ENCODE data around the gene PTPRN2. TPM values are rescaled to one million over a fixed set of nuclear protein-coding genes. Genes with fewer than 3 reads are reported as not detected.

Gene PTPRN2
- polyA plus RNA-seq, 3 donors from 2014 or later = 1.9 to 3.7 (median 2.2) TPM

DNA sequence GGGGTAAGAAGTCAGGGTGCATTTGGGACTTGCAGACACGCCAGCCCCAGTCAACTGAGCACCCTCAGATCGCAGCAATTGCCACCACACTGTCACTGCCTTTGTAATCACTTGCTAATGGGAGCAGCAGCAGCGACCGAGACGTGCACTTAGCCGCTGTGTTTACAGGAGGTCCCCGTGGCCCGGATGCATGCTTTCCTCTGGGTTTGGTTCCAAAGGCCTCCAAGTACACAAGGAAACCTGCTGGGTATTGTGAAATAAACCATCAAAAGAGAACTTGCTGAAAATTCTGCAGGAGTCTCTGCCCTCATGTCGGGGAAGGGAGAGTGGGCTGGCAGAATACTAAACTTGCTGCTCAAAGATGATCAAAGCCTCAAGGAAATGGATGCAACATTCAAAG lies 909.1 kb downstream of the PTPRN2 start:
- DNase-seq = no peak
- H3K36me3 Mint-ChIP-seq = no peaks in the 10 kb centered on the region
- H3K4me3 Mint-ChIP-seq = no peak overlapping the region
- peaks cover 10 to 27% (median 20%) of the 10 kb centered on the region in 3 donors for H3K27me3 Mint-ChIP-seq (ENCODE audit: low read depth in 3 of 3)
- H3K9me3 Mint-ChIP-seq = no peaks in the 10 kb centered on the region
- no peak overlapping the region for H3K27ac Mint-ChIP-seq
- H3K4me1 Mint-ChIP-seq = no peaks in the 10 kb centered on the region

- Mint-ChIP-seq H3K27me3 (ENCODE audit: low read depth in 3 of 3) (peaks cover 6 to 20% (median 13%) of the 10 kb centered on the region in 3 donors), H3K4me3 (no peak overlapping the region), H3K9me3 (no peaks in the 10 kb centered on the region), H3K4me1 (no peaks in the 10 kb centered on the region), H3K36me3 (no peaks in the 10 kb centered on the region), H3K27ac (no peak overlapping the region)
- DNase-seq = no peak
Observed at GRCh38 chr7:157676456-157677255, 911.0 kb downstream of the PTPRN2 start.

- no peak for DNase-seq
- H3K4me3 Mint-ChIP-seq = no peak overlapping the region
- no peak overlapping the region for H3K27ac Mint-ChIP-seq
Observed at GRCh38 chr7:157676001-157676400, 911.6 kb downstream of the PTPRN2 start.

GRCh38 chr7:157675427-157675927 lies 912.1 kb downstream of the PTPRN2 start:
- Mint-ChIP-seq H3K27me3 (ENCODE audit: low read depth in 3 of 3) (peaks cover 4 to 11% (median 11%) of the 10 kb centered on the region in 3 donors), H3K9me3 (no peaks in the 10 kb centered on the region), H3K4me1 (no peaks in the 10 kb centered on the region), H3K27ac (no peak overlapping the region), H3K36me3 (no peaks in the 10 kb centered on the region), H3K4me3 (no peak overlapping the region)
- DNase-seq = no peak

More at GRCh38 chr7:157676001-157676400, 911.6 kb downstream of the PTPRN2 start:
- no peaks in the 10 kb centered on the region for H3K4me1 Mint-ChIP-seq
- H3K36me3 Mint-ChIP-seq = no peaks in the 10 kb centered on the region
- H3K9me3 Mint-ChIP-seq = no peaks in the 10 kb centered on the region
- peaks cover 6 to 17% (median 13%) of the 10 kb centered on the region in 3 donors for H3K27me3 Mint-ChIP-seq (ENCODE audit: low read depth in 3 of 3)

DNA sequence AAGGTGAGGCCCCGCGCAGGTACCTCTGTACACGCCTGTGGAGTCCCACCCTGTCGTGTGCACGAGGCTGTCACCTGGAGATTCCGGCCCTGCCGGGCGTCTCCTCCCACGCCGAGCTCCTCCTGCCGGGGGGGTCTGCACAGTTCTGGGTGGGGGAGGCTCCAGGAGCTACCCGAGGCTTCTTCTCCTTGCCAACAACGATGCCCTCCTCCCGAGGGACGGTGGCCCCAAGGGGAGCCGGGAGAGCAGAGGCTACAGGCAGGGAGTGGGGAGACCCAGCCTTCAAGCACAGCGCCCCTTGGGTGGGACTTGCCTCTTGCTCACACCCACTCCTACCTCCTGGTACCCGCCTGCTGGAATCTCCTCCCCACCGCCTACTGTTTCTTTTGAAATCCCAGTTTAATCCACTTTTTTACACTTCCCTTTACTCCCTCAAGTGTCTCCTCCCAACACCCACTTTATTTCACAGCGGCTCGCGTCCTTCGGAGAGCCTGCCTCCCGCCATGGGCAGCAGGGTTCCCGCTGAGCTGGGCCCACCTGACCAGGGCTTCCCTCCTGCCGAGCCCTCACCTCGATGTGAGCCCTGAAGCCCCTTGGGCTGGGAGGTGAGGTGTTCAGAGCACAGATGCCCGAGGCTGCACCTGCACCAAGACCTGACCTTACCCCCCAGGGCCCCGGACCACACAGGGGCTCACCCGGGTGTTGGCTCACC lies 912.8 kb downstream of the PTPRN2 start:
- no peak for DNase-seq
- Mint-ChIP-seq H3K4me1 (no peaks in the 10 kb centered on the region), H3K36me3 (no peaks in the 10 kb centered on the region), H3K27ac (no peak overlapping the region), H3K27me3 (ENCODE audit: low read depth in 3 of 3) (peaks cover 2 to 11% (median 9%) of the 10 kb centered on the region in 3 donors), H3K4me3 (no peak overlapping the region), H3K9me3 (no peaks in the 10 kb centered on the region)

DNA sequence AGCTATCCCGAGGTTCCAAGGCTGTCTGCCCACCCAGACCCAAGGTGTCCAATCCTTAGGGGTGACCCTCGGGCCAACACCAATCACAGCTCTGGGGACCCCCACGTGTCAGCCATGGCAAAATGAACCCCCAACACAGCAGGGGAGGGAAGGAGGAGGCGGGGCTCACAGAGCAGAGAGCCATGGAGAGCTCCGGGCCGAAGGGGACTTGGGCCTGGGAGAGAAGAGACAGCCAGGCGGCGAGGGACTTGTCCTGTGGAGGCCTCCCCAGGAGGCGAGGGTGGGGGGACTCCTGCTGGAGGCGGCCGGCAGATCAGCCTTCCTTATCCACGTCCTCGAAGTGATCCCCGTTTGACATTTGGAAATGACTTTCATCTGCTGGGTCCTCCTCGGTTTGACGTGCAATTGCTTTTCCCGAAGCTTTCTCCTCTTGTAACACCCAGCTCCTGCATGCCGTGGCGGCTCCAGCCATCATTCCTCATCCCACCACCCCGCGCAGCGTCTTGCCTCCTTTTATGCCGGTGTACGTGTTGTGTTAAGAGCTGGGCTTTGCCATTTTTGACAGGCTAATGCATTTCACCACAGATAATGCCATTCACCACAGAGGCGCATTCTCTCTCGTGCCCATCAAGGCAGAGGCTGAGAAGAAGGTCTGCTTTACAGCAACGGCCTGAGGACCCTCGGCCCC lies 913.5 kb downstream of the PTPRN2 start:
- no peaks in the 10 kb centered on the region for H3K9me3 Mint-ChIP-seq
- H3K27ac Mint-ChIP-seq = no peak overlapping the region
- H3K4me1 Mint-ChIP-seq = no peaks in the 10 kb centered on the region
- H3K4me3 Mint-ChIP-seq = no peak overlapping the region
- DNase-seq = no peak
- H3K36me3 Mint-ChIP-seq = no peaks in the 10 kb centered on the region
- peaks cover 2 to 11% (median 9%) of the 10 kb centered on the region in 3 donors for H3K27me3 Mint-ChIP-seq (ENCODE audit: low read depth in 3 of 3)

GRCh38 chr7:157673573-157673972 lies 914.0 kb downstream of the PTPRN2 start:
- no peaks in the 10 kb centered on the region for H3K36me3 Mint-ChIP-seq
- DNase-seq = no peak
- H3K27me3 Mint-ChIP-seq (ENCODE audit: low read depth in 3 of 3) = peaks cover 2 to 9% (median 9%) of the 10 kb centered on the region in 3 donors
- no peak overlapping the region for H3K27ac Mint-ChIP-seq
- H3K4me3 Mint-ChIP-seq = no peak overlapping the region
- no peaks in the 10 kb centered on the region for H3K9me3 Mint-ChIP-seq
- H3K4me1 Mint-ChIP-seq = no peaks in the 10 kb centered on the region

GRCh38 chr7:157671358-157672255 lies 916.0 kb downstream of the PTPRN2 start:
- Mint-ChIP-seq H3K4me3 (no peak overlapping the region), H3K36me3 (no peaks in the 10 kb centered on the region), H3K9me3 (no peaks in the 10 kb centered on the region), H3K4me1 (peaks cover 0 to 1% of the 10 kb centered on the region in 2 donors), H3K27me3 (ENCODE audit: low read depth in 3 of 3) (peaks cover 0 to 8% (median 4%) of the 10 kb centered on the region in 3 donors), H3K27ac (no peak overlapping the region)
- DNase-seq = no peak

DNA sequence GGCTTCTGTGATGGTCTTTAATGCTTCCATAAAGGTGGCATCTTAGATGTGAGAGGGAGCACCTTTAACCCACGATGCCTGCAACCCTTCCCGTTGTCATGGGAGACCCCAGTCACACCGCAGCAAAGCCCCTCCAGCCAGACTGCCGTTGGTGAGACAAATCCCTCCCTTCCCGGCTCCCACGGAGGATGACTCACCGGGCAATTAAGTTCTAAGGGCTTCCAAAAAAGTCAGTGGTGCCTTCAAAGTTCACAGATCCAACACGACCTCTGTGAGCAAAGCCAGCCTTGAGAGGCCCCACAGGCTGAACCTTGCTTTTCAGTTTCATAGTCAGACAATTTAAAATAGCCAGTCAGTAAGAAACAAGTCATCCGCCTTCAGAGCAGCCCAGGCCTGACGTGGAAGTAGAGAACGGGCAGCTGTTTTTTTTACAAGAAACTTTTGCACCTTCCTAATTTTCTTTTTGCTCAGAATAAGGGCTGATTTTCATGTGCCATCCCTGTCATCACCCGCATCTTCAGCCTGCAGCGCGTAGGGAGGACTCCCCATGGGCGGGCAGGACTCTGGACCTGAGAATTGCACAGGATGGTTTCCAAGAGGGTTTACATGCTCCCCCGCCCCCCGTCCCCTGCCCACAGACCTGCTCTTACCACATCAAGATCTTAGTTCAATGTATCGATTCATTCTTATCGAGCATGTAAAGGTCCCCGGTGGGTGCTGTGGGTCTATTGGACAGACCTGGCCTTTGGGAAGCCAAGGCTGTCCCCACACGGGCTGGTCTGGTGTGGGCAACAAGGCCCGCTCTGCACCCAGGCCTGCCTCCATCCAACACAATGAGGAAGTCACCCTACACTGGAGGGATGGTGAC lies 916.9 kb downstream of the PTPRN2 start:
- H3K9me3 Mint-ChIP-seq = no peaks in the 10 kb centered on the region
- no peak overlapping the region for H3K4me3 Mint-ChIP-seq
- peaks cover 0 to 2% (median under 1%) of the 10 kb centered on the region in 3 donors for H3K27me3 Mint-ChIP-seq (ENCODE audit: low read depth in 3 of 3)
- H3K4me1 Mint-ChIP-seq = peaks cover 0 to 1% of the 10 kb centered on the region in 2 donors
- H3K36me3 Mint-ChIP-seq = no peaks in the 10 kb centered on the region
- no peak overlapping the region for H3K27ac Mint-ChIP-seq
- no peak for DNase-seq

DNA sequence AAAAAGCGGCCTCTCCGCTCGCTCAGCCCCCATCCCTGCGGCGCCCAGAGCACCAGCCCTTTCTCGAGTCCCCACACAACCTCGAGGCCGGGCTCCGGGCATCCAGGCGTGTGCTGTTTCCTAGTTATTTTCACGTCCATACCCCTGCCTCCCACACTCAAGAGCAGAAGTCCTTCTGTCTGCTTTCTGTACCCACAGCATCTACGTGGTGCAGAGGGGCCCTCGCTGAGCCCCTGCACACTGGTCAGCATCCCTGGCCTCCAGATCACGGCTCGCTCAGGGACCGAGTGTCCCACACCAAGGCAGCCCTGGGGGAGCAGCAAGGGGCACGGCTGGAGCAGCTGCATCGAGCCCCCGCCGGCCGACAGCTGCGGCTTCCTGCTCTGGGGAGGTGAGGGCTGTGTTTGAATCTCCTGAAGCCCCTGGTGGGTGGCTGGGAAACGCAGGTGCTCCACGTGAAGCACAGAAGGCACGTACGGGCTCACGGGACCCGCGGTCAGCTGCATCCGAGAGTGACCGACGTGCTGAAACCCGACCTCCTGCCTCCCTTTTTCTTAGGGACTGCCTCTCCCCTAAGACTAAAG lies 917.8 kb downstream of the PTPRN2 start:
- H3K4me1 Mint-ChIP-seq = peaks cover 0 to 1% of the 10 kb centered on the region in 2 donors
- H3K36me3 Mint-ChIP-seq = no peaks in the 10 kb centered on the region
- no peaks in the 10 kb centered on the region for H3K9me3 Mint-ChIP-seq
- no peak for DNase-seq
- no peak overlapping the region for H3K27ac Mint-ChIP-seq
- H3K4me3 Mint-ChIP-seq = no peak overlapping the region
- peaks cover 0 to 2% (median 0%) of the 10 kb centered on the region in 3 donors for H3K27me3 Mint-ChIP-seq (ENCODE audit: low read depth in 3 of 3)

GRCh38 chr7:157668884-157669767 lies 918.5 kb downstream of the PTPRN2 start:
- DNase-seq = no peak
- no peak overlapping the region for H3K4me3 Mint-ChIP-seq
- no peak overlapping the region for H3K27ac Mint-ChIP-seq
- H3K9me3 Mint-ChIP-seq = no peaks in the 10 kb centered on the region
- H3K36me3 Mint-ChIP-seq = no peaks in the 10 kb centered on the region
- H3K4me1 Mint-ChIP-seq = peaks cover 0 to 1% of the 10 kb centered on the region in 2 donors
- H3K27me3 Mint-ChIP-seq (ENCODE audit: low read depth in 3 of 3) = peaks cover 0 to 2% (median 0%) of the 10 kb centered on the region in 3 donors
